HG02938 (cell line): Measurements from ENCODE around the gene POLDIP3.
A peak's percentile ranks its signal among the peaks of the same experiment; 100 is the strongest.

Experiments used
- ATAC-seq: cut with Tn5 transposase; IDR thresholded peaks from one replicate; pipeline ENCODE4 v1.9.1; 2021; ENCODE audit warnings: mild to moderate bottlenecking, moderate library complexity; ENCODE audit not compliant: unreplicated experiment

POLDIP3 gene, protein sequence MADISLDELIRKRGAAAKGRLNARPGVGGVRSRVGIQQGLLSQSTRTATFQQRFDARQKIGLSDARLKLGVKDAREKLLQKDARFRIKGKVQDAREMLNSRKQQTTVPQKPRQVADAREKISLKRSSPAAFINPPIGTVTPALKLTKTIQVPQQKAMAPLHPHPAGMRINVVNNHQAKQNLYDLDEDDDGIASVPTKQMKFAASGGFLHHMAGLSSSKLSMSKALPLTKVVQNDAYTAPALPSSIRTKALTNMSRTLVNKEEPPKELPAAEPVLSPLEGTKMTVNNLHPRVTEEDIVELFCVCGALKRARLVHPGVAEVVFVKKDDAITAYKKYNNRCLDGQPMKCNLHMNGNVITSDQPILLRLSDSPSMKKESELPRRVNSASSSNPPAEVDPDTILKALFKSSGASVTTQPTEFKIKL

DNA sequence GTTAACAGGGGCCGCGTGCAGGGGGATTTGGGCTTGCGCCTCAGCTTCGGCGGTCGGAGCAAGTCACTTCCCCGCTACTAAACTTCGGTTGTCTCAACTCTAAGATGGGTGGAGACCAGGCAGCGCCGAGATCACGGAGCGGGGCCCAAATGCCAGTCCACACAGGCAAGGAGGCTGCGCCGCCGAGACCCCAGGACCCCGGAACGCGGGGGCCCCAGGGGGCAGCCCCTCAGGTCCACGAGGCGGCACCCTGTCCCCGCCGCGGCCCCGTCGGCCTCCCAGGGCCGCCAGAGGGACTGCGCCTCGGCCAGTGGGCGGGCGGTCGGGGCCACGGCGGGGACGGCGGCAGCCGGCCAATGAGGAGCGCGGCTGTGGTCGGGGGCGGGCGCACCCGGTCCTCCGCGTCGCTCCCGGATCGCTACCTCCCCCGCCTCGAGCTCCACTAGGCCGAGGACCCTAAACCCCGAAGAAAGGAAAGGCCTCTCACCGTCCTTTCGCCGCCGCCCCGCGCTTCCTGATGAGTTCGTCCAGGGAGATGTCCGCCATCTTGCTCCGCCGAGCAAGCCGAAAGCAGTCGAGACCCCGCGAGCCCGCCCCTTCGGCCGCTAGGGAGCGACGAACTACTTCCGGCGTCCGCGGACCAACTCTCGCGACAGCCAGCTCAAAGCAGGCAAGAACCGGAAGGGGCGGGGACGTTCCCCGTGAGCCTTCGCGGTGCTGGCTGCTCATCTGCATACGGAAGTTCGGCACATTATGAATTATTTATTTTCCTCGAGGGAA, at the start of gene POLDIP3:
POLDIP3 (minus strand) TSS at position 572 of the 780 bp plus-strand sequence; CDS start at position 546, 26 bp downstream.
- peak; percentile 57 for ATAC-seq

GRCh38 chr22:42661985-42662831, 47.5 kb upstream of the POLDIP3 start:
- ATAC-seq, result no peak

DNA sequence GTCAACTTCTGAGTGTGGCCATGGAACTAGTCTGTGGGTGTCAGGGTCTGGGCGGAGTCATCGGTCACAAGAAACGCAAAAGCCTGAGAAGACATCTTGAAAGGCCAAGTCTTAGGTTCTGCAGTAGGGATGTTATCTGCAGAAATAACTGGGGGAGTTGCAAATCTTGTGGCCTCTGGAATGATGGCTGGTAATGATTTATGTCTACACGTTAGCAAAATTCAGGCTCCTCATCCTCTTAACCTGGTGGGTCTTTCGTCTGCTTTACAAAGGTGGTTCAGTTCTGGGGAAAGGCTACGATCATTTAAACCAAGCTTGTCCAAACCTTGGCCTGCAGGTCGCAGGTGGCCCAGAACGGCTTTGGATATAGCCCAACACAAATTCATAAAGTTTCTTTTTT, 41.9 kb upstream of the POLDIP3 start:
- ATAC-seq, result no peak

- no peak for ATAC-seq
Measured at GRCh38 chr22:42655693-42656092, 41.0 kb upstream of the POLDIP3 start.

- no peak for ATAC-seq
Measured at GRCh38 chr22:42654436-42655073, 39.9 kb upstream of the POLDIP3 start.

DNA sequence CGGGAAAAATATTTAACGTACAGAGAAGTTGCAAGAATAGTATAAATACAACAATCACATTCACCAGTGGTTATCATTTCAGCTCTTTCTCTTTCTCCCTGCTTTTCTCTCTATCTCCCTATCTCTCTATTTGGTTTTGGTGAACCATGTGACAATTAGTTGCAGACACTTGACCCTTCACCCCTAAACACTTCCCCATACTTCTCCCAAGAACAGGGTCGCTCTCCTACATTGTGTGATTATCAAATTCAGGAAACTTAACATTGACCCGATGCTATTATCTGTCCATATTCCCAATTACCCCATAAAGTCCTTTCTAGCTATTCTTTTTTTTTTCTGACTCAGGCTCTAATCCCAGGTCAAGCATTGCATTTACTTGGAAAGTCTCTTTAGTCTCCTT, 39.3 kb upstream of the POLDIP3 start:
- no peak for ATAC-seq

DNA sequence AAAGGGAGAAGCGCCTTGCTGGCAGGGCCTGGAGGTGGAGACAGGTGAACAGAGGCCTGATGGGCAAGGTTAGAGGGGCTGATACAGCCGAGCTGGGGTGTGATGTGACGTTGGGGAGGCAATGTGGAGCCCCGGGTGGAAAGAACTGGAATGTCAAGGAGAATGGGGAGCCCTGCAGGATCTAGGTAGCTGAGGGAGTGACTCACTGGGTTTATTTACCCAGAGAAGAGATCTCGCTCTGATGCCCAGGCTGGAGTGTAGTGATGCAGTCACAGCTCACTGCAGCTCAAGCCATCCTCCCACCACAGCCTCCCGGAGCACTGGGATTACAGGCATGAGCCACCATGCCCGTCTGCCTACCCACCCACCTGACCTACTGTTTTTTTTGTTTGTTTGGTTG, 36.5 kb upstream of the POLDIP3 start:
- ATAC-seq, result no peak

DNA sequence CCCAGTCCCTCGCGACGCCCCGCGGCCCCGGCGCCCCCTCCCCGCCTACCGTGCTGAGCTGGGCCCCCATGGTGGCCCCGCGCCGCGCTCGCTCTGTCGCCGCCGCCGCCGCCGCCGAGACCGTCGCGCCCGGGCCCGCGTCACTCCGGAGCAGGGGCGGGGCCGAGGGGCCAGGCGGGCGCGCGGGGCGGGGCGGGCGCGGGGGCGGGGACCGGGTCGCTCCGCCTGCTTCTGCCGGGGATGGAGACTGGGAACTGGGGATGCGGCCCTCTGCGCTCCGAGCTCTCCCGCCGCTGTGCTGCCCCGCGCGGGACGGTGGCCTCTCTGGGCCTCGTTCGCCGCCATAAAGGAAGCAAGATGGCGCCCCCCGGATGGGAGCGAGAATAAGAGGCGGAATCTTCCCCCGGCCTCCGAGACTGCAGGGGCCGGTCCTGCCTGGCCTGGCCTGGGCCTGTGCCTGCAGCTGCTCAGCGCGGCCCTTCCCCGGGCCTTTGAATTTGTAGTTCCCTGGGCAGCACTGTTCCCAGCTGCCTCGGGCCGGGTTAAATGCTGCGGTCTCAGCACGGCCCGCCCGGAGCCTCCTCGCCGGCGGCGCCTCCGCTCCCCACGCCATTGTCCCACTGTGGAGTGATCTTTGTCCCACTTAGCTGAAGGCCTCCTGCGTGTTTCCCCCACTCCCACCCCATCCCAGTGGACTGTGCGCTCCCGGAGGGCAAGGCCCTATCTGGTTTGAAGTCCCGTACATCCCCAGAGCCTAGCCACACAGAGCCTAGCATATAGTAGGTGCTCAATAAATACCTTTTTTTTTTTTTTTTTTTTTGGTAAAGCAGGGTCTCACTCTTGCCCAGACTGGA, 34.8 kb upstream of the POLDIP3 start, which contains the start of gene CYB5R3:
CYB5R3 (minus strand) TSS at position 147 of the 854 bp plus-strand sequence; CDS start at position 70, 77 bp downstream.
- no peak for ATAC-seq

- no peak for ATAC-seq
Measured at GRCh38 chr22:42648368-42649245, 33.9 kb upstream of the POLDIP3 start.

DNA sequence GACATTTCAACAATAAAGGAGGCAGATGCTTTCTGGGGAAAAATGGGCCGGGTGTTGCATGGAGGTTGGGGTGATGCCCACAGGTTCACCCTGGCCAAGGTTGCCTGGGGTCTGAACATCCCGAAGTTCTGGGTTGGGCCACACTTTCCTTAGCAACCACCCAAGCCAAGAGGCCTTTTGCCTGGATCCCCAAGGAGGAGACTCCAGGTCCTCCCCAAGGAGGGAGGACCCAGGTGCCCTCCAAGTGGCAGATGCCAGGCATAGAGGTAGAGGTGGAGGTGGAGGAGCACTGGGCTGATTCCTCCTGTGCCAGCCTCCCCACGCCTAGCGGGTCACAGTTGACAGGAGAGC, 33.3 kb upstream of the POLDIP3 start:
- ATAC-seq, result no peak

DNA sequence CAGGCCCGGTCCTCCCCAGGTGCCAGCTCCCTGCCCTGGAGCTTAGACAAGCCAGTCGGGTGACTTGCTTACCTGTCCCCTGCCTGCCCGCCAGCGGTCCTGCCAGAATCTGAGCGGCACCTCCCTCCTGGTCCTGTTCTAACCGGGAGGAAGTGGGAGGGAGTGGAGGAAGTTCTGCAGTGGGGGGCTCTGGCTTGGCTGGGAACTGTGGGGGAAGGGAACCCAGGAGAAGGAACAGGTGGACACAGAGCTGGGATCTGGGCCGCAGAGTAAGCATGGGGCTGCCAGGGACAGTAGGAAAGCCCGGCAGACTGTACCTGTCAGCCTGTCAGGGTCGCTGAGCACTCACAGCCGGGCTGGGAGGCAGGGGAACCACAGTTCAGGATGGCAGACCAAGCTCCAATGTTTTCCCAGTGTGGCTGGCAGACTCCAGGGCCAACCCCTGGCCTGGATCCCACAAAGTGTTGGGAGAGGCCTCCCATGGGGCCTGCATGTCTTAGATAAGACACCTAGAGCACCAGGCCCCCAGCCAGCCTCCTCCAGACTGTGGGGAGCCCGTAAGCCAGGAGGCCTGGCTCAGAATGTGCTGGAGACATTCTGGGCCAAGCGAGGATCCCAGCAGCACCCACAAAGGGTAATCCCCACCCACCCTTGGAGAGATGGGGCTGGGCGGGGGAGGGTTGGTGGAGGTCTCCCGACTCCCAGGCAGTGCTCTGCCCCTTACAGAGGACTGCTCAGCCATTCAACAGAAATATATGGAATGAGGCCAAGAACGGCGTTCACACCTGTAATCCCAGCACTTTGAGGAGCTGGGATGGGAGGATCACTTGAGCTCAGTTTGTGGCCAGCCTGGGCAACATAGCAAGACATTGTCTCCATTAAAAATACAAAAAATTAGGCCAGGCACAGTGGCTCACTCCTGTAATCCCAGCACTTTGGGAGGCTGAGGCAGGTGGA, 32.2 kb upstream of the POLDIP3 start:
- ATAC-seq, result no peak

DNA sequence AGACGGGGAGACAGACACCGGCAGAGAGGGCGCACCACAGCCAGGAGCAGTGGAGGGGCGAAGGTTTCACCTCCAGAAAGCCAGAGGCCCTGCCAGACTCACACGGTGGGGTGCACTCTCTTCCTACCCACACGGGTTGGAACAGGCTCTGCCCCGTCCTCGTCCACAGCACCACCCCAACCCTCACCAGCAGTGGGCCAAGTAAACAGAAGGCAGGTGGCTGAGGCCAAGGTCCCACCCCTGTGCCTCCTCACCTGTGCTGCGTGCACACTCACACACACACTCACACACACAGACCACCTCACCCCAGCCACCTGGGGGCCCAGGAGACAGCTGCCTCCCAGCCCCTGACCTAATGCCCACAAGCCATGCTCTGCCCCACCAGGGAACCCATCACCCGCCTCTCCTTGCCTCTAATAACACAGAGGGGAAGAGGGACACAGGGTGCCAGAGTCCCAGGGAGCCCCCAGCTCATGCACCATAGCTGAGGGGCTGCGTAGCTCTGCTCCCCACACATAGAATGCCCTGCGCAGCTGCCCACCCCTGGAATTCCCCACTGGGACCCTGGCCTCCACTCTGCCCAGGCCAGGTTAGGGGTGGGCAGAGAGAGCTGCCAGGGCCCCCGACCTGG, 31.4 kb upstream of the POLDIP3 start:
- ATAC-seq, result no peak

DNA sequence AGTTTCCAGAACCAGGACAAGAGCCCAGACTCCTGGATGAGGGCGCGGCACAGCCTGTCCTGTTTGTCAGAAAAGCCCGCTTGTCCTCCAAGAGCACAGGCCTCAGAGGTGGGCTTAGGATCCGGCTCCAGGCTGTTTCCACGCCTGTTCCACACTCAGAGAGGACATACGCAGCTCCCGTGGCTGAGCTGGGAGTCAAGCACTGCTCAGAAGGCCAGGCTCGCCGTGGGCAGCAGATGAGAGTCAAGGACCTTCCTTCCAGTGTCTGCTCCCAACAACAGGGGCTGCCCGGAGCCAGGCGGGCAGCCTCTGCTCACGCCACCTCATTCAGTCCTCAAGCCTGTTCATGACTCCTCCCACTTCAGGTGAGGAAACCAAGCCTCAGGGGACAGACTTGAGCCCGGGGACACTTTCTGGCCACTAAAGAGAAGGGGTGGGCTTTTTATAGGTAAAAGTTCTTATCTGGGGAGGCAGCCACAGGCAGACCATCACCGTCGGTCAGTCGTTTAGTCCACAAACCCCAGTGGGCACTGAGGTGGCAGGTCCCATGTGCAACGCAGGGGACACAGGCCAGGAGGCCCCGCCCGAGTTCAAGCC, 30.8 kb upstream of the POLDIP3 start:
- no peak for ATAC-seq

DNA sequence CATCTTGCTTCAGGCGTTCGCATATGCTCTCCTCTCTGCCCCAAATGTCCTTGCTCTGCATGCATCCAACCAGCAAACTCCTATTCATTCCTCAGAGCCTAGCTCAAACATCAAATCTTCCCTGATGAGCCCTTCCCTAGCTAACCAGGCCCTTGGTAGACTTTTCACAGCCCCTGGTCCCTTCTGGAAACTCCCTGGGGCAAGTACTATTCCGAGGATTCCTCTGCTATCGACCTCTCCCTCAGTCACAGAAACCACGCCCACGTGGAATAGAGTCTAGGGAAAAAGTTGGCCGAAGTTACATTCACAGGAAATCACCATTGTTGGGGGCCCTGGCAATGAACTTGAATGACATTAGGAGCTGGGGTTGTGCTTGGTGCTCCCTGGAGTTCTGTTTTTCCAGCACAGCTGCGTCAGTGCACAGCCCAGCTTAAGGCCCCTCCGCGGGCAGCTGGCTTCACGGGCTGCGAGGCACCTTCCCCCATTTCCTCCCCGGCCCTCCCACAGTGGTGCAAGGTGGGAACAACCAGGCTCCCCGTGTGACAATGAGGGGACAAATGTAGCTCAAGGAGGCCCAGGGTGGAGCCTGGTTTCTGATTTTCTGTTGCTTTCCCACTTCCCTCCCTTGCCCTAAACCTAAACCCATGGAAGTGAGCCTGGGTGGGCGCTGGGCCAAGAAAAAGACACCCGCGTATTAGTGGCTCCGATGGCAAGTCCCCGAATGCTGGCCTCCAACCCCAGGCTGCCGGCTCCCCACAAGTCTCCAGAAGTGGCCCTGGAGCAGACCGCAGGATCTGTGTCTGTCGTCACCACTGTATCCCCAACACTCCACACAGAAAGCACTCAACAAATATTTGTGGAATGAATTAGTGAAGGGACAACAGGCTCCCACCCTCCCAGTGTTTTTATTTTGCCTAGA, 30.0 kb upstream of the POLDIP3 start:
- no peak for ATAC-seq

GRCh38 chr22:42643634-42644421, 29.1 kb upstream of the POLDIP3 start:
- no peak for ATAC-seq
